Activated B cell treated with CpG ODN at 0.5 μM for 24 hours (primary cell): ENCODE results near the gene ROR2. TPM values are rescaled to one million over a fixed set of nuclear protein-coding genes. Genes with fewer than 3 reads are reported as not detected.

Experiments used
- ATAC-seq: fragments of 200-7000 bp; cut with Tn5 transposase; one replicate; pipeline ENCODE4 v1.10.0; 2021; ENCODE audit warnings: low read depth, mild to moderate bottlenecking, moderate library complexity
- CTCF ChIA-PET: fragments of 350-600 bp; sonication (Branson Sonifier 250); formaldehyde crosslinking; loops from one replicate; lab custom pipeline; 2021; ENCODE audit warnings: antibody characterized with exemption; lab: Charles Lee
- POLR2A ChIA-PET: fragments of 350-600 bp; sonication (Branson Sonifier 250); formaldehyde crosslinking; loops from one replicate; lab custom pipeline; 2021; ENCODE audit warnings: antibody characterized with exemption; lab: Charles Lee
- DNase-seq: peaks from one replicate; pipeline ENCODE4 v3.0.0; 2022
- H3K27ac Mint-ChIP-seq: one replicate; pipeline ENCODE4 v1.8.0; 2020; ENCODE audit warnings: mixed read lengths
- H3K27me3 Mint-ChIP-seq: one replicate; pipeline ENCODE4 v1.8.0; 2021; ENCODE audit warnings: mixed read lengths
- H3K36me3 Mint-ChIP-seq: one replicate; pipeline ENCODE4 v1.8.0; 2021; ENCODE audit warnings: low read depth, mixed read lengths
- H3K4me1 Mint-ChIP-seq: one replicate; pipeline ENCODE4 v1.8.0; 2021; ENCODE audit warnings: mixed read lengths
- H3K4me3 Mint-ChIP-seq: one replicate; pipeline ENCODE4 v1.8.0; 2020; ENCODE audit warnings: mild to moderate bottlenecking, mixed read lengths
- H3K9me3 Mint-ChIP-seq: one replicate; pipeline ENCODE4 v1.8.0; 2020; ENCODE audit warnings: mixed read lengths
- CTCF ChIP-seq: fragments of 200-600 bp; IDR thresholded peaks from one replicate; pipeline ENCODE4 v1.8.0; 2022; ENCODE audit warnings: antibody characterized with exemption, mild to moderate bottlenecking
- intact Hi-C: fragments of 100-400 bp; cut with micrococcal nuclease; formaldehyde crosslinking; loops from one replicate; pipeline ENCODE4 v1.15.1; 2024
- total RNA-seq: library from RNA; stranded (reverse); gene quantifications from 2 replicates; pipeline ENCODE4 v1.2.3, GENCODE V29; 2022

ROR2 gene
- total RNA-seq, 1 donor from 2014 or later: not detected

GRCh38 chr9:91915524-91916263 is 34.3 kb downstream of the ROR2 start:
- intact Hi-C loops: no loop called here
- no peak for ATAC-seq
- ChIA-PET CTCF (no interaction called here), POLR2A (no interaction called here)
- Mint-ChIP-seq H3K27ac (no peak overlapping the region), H3K27me3 (peaks cover 22% of the 10 kb centered on the region), H3K4me3 (no peak overlapping the region), H3K4me1 (no peaks in the 10 kb centered on the region), H3K9me3 (no peaks in the 10 kb centered on the region), H3K36me3 (no peaks in the 10 kb centered on the region)
- TF ChIP-seq CTCF: no peak
- no peak for DNase-seq

DNA sequence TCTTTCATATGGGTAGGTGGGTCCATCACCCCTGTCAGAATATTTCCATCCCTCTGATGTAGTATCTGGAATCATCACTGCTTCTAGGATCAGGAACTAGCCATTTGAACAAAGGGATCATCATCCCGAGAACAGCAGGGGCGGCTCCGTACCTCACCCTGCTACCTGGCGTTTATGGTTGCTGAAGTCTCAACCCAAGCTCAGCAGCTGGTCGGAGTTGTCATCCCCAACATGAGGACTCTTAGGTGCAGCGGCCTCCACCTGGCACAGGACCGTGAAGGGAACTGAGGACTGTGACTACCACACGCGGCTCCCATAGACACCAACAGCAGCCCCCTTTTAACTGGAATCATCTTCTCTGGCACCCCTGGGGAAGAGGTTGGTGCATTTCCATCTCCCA is 35.1 kb downstream of the ROR2 start:
- no peak overlapping the region for H3K27ac Mint-ChIP-seq
- ATAC-seq: no peak
- DNase-seq: no peak
- intact Hi-C loops: no loop called here
- H3K4me1 Mint-ChIP-seq: no peaks in the 10 kb centered on the region
- CTCF ChIA-PET: no interaction called here
- TF ChIP-seq CTCF: no peak
- POLR2A ChIA-PET: no interaction called here
- no peaks in the 10 kb centered on the region for H3K36me3 Mint-ChIP-seq
- no peak overlapping the region for H3K4me3 Mint-ChIP-seq
- no peaks in the 10 kb centered on the region for H3K9me3 Mint-ChIP-seq
- peaks cover 25% of the 10 kb centered on the region for H3K27me3 Mint-ChIP-seq

DNA sequence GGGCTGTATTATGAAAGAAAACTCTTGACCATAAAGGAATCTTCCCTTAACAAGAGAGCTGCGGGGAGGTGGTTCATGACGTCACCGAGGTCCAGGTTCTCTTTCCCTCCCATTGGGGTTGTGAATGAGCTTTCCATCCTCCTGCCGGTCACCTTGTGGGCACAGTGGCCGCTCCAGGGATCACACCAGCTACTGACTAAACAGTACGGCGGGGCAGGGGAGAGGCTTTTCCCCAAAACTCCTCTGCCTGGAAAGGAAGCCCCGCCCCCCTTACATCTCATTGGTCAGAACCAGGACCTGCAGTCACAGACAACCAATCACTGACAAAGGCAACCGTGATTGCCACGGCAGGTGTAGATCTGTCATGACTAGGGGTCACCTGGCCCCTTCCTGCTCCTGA is 35.6 kb downstream of the ROR2 start:
- H3K27ac Mint-ChIP-seq: no peak overlapping the region
- H3K36me3 Mint-ChIP-seq: no peaks in the 10 kb centered on the region
- intact Hi-C loops: no loop called here
- H3K9me3 Mint-ChIP-seq: no peaks in the 10 kb centered on the region
- DNase-seq: no peak
- H3K27me3 Mint-ChIP-seq: peaks cover 20% of the 10 kb centered on the region
- TF ChIP-seq CTCF: no peak
- no peaks in the 10 kb centered on the region for H3K4me1 Mint-ChIP-seq
- no peak overlapping the region for H3K4me3 Mint-ChIP-seq
- ChIA-PET POLR2A (no interaction called here), CTCF (no interaction called here)
- no peak for ATAC-seq

GRCh38 chr9:91913986-91914385 is 36.0 kb downstream of the ROR2 start:
- ATAC-seq: no peak
- peaks cover 16% of the 10 kb centered on the region for H3K27me3 Mint-ChIP-seq
- DNase-seq: no peak
- CTCF ChIA-PET: no interaction called here
- H3K36me3 Mint-ChIP-seq: no peaks in the 10 kb centered on the region
- no peak overlapping the region for H3K4me3 Mint-ChIP-seq
- H3K4me1 Mint-ChIP-seq: no peaks in the 10 kb centered on the region
- intact Hi-C loops: no loop called here
- no peaks in the 10 kb centered on the region for H3K9me3 Mint-ChIP-seq
- TF ChIP-seq CTCF: no peak
- H3K27ac Mint-ChIP-seq: no peak overlapping the region
- POLR2A ChIA-PET: no interaction called here

- CTCF ChIA-PET: no interaction called here
- H3K4me1 Mint-ChIP-seq: no peaks in the 10 kb centered on the region
- DNase-seq (no peak), ATAC-seq (no peak)
- no peak overlapping the region for H3K4me3 Mint-ChIP-seq
- H3K27ac Mint-ChIP-seq: no peak overlapping the region
- H3K9me3 Mint-ChIP-seq: no peaks in the 10 kb centered on the region
- H3K36me3 Mint-ChIP-seq: no peaks in the 10 kb centered on the region
- intact Hi-C loops: no loop called here
- TF ChIP-seq CTCF: no peak
- H3K27me3 Mint-ChIP-seq: peaks cover 15% of the 10 kb centered on the region
- POLR2A ChIA-PET: no interaction called here
These were observed 36.9 kb downstream of the ROR2 start for GRCh38 chr9:91913096-91913495.
